PC-3 (cell line): ENCODE results near the gene RPS5.

Experiments
- CTCF ChIP-seq: fragments of 300-600 bp; sonication (generic); conservative IDR thresholded peaks from 2 replicates; pipeline ENCODE4 v1.5.1; 2017; ENCODE audit warnings: antibody characterized with exemption, low read depth, mild to moderate bottlenecking, low read length
- EZH2 ChIP-seq: fragments of 300-600 bp; sonication (generic); IDR thresholded peaks from one replicate; pipeline ENCODE4 v1.6.1; 2017; ENCODE audit warnings: antibody characterized with exemption, mild to moderate bottlenecking, low read length; ENCODE audit not compliant: unreplicated experiment
- EZH2phosphoT487 ChIP-seq: fragments of 300-600 bp; sonication (generic); IDR thresholded peaks from 2 replicates; pipeline ENCODE4 v1.6.1; 2018; ENCODE audit warnings: mild to moderate bottlenecking, antibody characterized with exemption, low read length, borderline replicate concordance

DNA sequence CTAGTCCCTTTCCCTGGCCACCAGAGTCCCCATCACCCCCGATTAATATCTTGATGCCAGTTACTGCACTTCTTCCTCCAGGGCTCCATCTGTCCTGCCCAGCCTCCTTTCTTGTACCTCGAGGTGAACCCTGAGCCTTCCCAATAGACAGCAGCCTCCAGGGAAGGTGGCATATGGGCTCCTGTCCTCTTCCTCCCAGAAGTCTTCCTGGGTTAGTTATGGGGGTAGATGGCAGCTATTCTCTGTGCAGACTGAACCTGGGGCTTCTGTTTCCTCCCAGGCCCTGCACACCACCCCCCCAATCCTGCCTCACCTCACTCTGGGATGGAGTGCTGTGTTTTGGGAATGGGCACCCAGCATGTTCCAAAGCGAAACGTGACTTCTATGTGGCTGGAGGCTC is 11.0 kb downstream of the RPS5 start:
- TF ChIP-seq CTCF (no peak), EZH2phosphoT487 (no peak), EZH2 (no peak)
